Esophagus muscularis mucosa (tissue), 3 donors: ENCODE measurements around the gene PSMB3.

Experiments used
- CTCF ChIP-seq, 3 experiments: fragments of 200-600 bp in 2 of 3; fragments of 450-650 bp in 1 of 3; sonication (generic) in 2 of 3; IDR thresholded peaks; one replicate each; pipeline ENCODE4 v1.5.1; 2017 to 2019; ENCODE audit warnings: antibody characterized with exemption in 3 of 3, mild to moderate bottlenecking in 2 of 3, moderate library complexity in 1 of 3
- POLR2A ChIP-seq: fragments of 450-650 bp; IDR thresholded peaks from one replicate; pipeline ENCODE4 v1.6.1; 2017; ENCODE audit warnings: antibody characterized with exemption, moderate library complexity, mild to moderate bottlenecking, low read depth
- POLR2AphosphoS5 ChIP-seq, 2 donors: sonication (generic); formaldehyde crosslinking; IDR thresholded peaks; one replicate each; pipeline ENCODE4 v1.6.1; 2017; ENCODE audit warnings: antibody characterized with exemption in 2 of 2

GRCh38 chr17:38709864-38710603 is 42.5 kb upstream of the PSMB3 start:
- TF ChIP-seq POLR2AphosphoS5 (IDR thresholded peaks at IDR 0.05): no peak
- no peak for TF ChIP-seq POLR2A
- no peak for TF ChIP-seq CTCF (IDR thresholded peaks at IDR 0.05)
